SH-SY5Y (cell line): ENCODE measurements around the gene TBCEL.

Experiments used
- GATA2 ChIP-seq: IDR thresholded peaks from 2 replicates; pipeline ENCODE4 v1.6.1; 2011; ENCODE audit warnings: mild to moderate bottlenecking, low read depth, low read length
- GATA3 ChIP-seq: IDR thresholded peaks from 2 replicates; pipeline ENCODE4 v1.6.1; 2011; ENCODE audit warnings: low read depth, mild to moderate bottlenecking, low read length, moderate library complexity

DNA sequence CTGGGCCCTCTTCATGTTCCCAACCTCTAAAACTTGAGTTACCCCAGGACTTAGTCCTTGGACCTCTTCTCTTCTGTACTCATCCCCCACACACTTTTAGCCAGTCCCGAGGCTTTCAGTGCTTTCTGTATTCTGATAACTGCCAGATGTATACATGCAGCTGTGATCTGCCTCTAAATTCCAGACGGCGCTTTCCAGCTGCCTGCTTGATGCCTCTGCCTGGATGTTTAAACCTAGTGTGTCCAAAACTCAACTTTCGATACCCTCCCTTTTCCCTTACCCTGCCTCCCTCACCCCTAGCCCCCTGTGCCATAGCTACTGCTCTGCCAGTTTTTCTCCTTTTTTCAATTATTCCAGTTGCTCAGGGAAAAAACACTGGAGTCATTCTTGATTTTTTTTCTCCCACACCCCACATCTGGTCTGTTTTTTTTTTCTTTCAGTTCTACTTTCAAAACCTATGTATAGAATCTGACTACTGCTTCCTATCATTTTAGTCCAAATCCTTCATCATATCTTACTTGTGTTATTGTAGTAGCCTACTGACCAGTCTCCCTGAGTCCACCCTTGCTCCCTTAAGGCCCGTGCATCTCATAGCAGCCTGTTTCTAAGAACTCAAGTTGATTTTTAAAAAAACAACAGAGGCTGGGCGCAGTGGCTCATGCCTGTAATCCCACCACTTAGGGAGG, 44.2 kb downstream of the TBCEL start:
- TF ChIP-seq GATA2 (no peak; the same call in 1 of the 2 replicates), GATA3 (no peak)
